HepG2 (cell line): Measurements from ENCODE around the gene ECSCR. TPM values are rescaled to one million over a fixed set of nuclear protein-coding genes. Genes with fewer than 3 reads are reported as not detected.

Source experiments
- AGO1 ChIP-seq: fragments of 200-400 bp; formaldehyde crosslinking; IDR thresholded peaks from 2 replicates; pipeline ENCODE4 v1.6.1; 2017; ENCODE audit warnings: mild to moderate bottlenecking, low read depth, low read length, moderate library complexity; ENCODE audit not compliant: poor library complexity, severe bottlenecking
- ATF3 ChIP-seq: sonication (generic); formaldehyde crosslinking; IDR thresholded peaks from 2 replicates; pipeline ENCODE4 v1.4.0; 2020; ENCODE audit warnings: missing genetic modification reagents
- EED ChIP-seq: sonication (generic); formaldehyde crosslinking; IDR thresholded peaks from 2 replicates; pipeline ENCODE4 v1.5.0; 2020; ENCODE audit warnings: mild to moderate bottlenecking, missing genetic modification reagents
- FOXC1 ChIP-seq: sonication (generic); formaldehyde crosslinking; IDR thresholded peaks from 2 replicates; pipeline ENCODE4 v1.8.0; 2022; ENCODE audit warnings: mild to moderate bottlenecking, missing genetic modification reagents, borderline replicate concordance
- JDP2 ChIP-seq: sonication (generic); formaldehyde crosslinking; IDR thresholded peaks from 2 replicates; pipeline ENCODE4 v1.8.1; 2022; ENCODE audit warnings: missing genetic modification reagents, borderline replicate concordance
- KMT2A ChIP-seq: sonication (generic); formaldehyde crosslinking; IDR thresholded peaks from 2 replicates; pipeline ENCODE4 v1.4.0; 2020; ENCODE audit warnings: missing genetic modification reagents
- MAX ChIP-seq: IDR thresholded peaks from 2 replicates; pipeline ENCODE4 v1.6.1; 2012; ENCODE audit warnings: inconsistent platforms
- NAIF1 ChIP-seq: sonication (generic); formaldehyde crosslinking; IDR thresholded peaks from 2 replicates; pipeline ENCODE4 v1.5.0; 2020; ENCODE audit warnings: mild to moderate bottlenecking, missing genetic modification reagents, borderline replicate concordance
- NKX3-1 ChIP-seq: sonication (generic); formaldehyde crosslinking; IDR thresholded peaks from 2 replicates; pipeline ENCODE4 v1.5.0; 2020; ENCODE audit warnings: missing genetic modification reagents
- RCOR2 ChIP-seq: IDR thresholded peaks from 2 replicates; pipeline ENCODE4 v1.6.1; 2016; ENCODE audit warnings: missing biosample characterization, missing genetic modification reagents
- SIX4 ChIP-seq: sonication (generic); formaldehyde crosslinking; IDR thresholded peaks from 2 replicates; pipeline ENCODE4 v1.4.0; 2020; ENCODE audit warnings: missing genetic modification reagents
- ZNF142 ChIP-seq: sonication (generic); formaldehyde crosslinking; IDR thresholded peaks from 2 replicates; pipeline ENCODE4 v1.4.0; 2020; ENCODE audit warnings: missing genetic modification reagents
- ZNF17 ChIP-seq: sonication (generic); formaldehyde crosslinking; IDR thresholded peaks from 2 replicates; pipeline ENCODE4 v1.5.0; 2020; ENCODE audit warnings: mild to moderate bottlenecking, missing genetic modification reagents
- ZNF7 ChIP-seq: IDR thresholded peaks from 2 replicates; pipeline ENCODE4 v1.6.1; 2016; ENCODE audit warnings: missing biosample characterization, missing genetic modification reagents
- polyA plus RNA-seq, 8 experiments: library from polyadenylated mRNA; depleted of rRNA in 3 of 8; stranded (reverse) in 7 of 8; unstranded in 1 of 8; fragments of >200 nt; fragmentation: Illumina TruSeq in 4 of 8; extraction: Trizol in 4 of 8; gene quantifications; 2 replicates each; pipeline versions ENCODE4 v1.2.1 to v1.2.3, GENCODE V29; 2011 to 2016; ENCODE audit warnings: low read depth in 4 of 8, missing spikeins in 1 of 8, mixed read lengths in 1 of 8; ENCODE audit not compliant: insufficient read depth in 1 of 8
- total RNA-seq, 5 experiments: library from RNA; depleted of rRNA; stranded (reverse); fragments of >200 nt; fragmentation: Illumina TruSeq; extraction: Trizol; gene quantifications; 2 replicates each; pipeline ENCODE4 v1.2.3, GENCODE V29; 2016; ENCODE audit warnings: low read depth in 1 of 5
- TF ChIP-seq, protein P1 (sequence below): IDR thresholded peaks from 2 replicates; pipeline ENCODE4 v1.6.1; 2012; ENCODE audit warnings: low read depth, low read length, improper control_type of control experiment
- TF ChIP-seq, protein P2 (sequence below): sonication (generic); formaldehyde crosslinking; IDR thresholded peaks from 2 replicates; pipeline ENCODE4 v1.9.0; 2021; ENCODE audit warnings: missing genetic modification reagents, borderline replicate concordance
- TF ChIP-seq, protein P3 (sequence below): sonication (generic); formaldehyde crosslinking; IDR thresholded peaks from 2 replicates; pipeline ENCODE4 v1.9.0; 2021; ENCODE audit warnings: missing genetic modification reagents, borderline replicate concordance

ECSCR gene
- total and polyA plus RNA-seq, 2 of the 13 experiments (the other 11 are each of a cell fraction or from before 2014, with no cell fraction given): 0.18 TPM; not detected in 1

DNA sequence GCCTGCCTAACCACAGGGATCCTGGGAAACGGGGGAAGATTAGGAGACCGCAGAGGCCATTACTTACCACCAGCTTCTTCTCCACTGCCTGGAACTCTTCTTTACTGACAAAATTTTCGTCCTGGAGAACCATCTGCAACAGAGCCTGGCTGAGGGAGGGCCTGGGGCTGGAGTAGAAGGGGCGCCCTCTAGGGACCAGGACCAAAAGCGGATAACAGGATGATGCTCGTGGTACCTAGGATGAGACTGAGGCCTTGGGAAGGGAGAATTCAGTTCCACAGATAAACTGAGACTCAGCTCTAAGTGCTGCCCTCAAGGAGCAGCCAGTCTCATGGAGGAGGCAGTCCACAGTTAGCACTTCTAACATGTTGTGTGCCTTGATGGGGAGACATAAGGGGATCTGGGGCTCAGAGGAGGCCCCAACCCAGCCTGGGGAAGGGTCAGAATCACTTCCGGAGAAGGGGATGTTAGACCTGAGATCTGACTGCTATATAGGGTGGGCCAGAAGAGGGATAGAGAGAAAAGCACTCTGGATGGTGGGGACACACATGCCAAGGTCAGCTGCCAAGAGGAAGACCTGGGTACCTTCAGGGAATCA lies 59.9 kb downstream of the ECSCR start (continued):
- TF ChIP-seq, protein P1, sequence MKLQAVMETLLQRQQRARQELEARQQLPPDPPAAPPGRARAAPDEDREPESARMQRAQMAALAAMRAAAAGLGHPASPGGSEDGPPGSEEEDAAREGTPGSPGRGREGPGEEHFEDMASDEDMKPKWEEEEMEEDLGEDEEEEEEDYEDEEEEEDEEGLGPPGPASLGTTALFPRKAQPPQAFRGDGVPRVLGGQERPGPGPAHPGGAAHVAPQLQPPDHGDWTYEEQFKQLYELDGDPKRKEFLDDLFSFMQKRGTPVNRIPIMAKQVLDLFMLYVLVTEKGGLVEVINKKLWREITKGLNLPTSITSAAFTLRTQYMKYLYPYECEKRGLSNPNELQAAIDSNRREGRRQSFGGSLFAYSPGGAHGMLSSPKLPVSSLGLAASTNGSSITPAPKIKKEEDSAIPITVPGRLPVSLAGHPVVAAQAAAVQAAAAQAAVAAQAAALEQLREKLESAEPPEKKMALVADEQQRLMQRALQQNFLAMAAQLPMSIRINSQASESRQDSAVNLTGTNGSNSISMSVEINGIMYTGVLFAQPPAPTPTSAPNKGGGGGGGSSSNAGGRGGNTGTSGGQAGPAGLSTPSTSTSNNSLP: no peak
- no peak for TF ChIP-seq JDP2
- 0 out of 2 replicates have a peak, but pooled peaks have one; percentile 18 for TF ChIP-seq RCOR2 (CRISPR knock-in tag)
- peak; percentile 50; the same call in 1 of the 2 replicates for TF ChIP-seq FOXC1
- TF ChIP-seq NAIF1: no peak
- no peak for TF ChIP-seq ZNF17 (CRISPR knock-in tag)
- no peak for TF ChIP-seq NKX3-1
- TF ChIP-seq KMT2A (CRISPR knock-in tag): peak; percentile 23; the same call in 1 of the 2 replicates
- TF ChIP-seq SIX4 (CRISPR knock-in tag): no peak
- TF ChIP-seq, protein P2, sequence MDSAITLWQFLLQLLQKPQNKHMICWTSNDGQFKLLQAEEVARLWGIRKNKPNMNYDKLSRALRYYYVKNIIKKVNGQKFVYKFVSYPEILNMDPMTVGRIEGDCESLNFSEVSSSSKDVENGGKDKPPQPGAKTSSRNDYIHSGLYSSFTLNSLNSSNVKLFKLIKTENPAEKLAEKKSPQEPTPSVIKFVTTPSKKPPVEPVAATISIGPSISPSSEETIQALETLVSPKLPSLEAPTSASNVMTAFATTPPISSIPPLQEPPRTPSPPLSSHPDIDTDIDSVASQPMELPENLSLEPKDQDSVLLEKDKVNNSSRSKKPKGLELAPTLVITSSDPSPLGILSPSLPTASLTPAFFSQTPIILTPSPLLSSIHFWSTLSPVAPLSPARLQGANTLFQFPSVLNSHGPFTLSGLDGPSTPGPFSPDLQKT: no peak
- TF ChIP-seq ZNF7 (CRISPR knock-in tag): no peak
- no peak for TF ChIP-seq ZNF142 (CRISPR knock-in tag)
- no peak for TF ChIP-seq AGO1
- no peak for TF ChIP-seq MAX
- no peak for TF ChIP-seq EED (CRISPR knock-in tag)
- 0 out of 2 replicates have a peak, but pooled peaks have one; percentile 20 for TF ChIP-seq ATF3 (CRISPR knock-in tag)
- TF ChIP-seq, protein P3, sequence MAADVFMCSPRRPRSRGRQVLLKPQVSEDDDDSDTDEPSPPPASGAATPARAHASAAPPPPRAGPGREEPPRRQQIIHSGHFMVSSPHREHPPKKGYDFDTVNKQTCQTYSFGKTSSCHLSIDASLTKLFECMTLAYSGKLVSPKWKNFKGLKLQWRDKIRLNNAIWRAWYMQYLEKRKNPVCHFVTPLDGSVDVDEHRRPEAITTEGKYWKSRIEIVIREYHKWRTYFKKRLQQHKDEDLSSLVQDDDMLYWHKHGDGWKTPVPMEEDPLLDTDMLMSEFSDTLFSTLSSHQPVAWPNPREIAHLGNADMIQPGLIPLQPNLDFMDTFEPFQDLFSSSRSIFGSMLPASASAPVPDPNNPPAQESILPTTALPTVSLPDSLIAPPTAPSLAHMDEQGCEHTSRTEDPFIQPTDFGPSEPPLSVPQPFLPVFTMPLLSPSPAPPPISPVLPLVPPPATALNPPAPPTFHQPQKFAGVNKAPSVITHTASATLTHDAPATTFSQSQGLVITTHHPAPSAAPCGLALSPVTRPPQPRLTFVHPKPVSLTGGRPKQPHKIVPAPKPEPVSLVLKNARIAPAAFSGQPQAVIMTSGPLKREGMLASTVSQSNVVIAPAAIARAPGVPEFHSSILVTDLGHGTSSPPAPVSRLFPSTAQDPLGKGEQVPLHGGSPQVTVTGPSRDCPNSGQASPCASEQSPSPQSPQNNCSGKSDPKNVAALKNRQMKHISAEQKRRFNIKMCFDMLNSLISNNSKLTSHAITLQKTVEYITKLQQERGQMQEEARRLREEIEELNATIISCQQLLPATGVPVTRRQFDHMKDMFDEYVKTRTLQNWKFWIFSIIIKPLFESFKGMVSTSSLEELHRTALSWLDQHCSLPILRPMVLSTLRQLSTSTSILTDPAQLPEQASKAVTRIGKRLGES (CRISPR knock-in tag): no peak
